ENCODE measurements around the gene RAB35.

The RAB35 gene

GRCh38 chr12:120116441-120116791 lies at the start of gene RAB35:
Gene RAB35 (minus strand): TSS chr12:120116753. CDS start chr12:120116650, 103 bp downstream.
- peak within 1 kb of the TSS; percentile 92 for H3K27ac ChIP-seq
- TF ChIP-seq CTCF (conservative IDR thresholded peaks at IDR 0.05) (no peak), ZFX (IDR thresholded peaks at IDR 0.05) (0 out of 2 replicates have a peak, but pooled peaks have one; percentile 27)

GRCh38 chr12:120164293-120164692 lies 47.7 kb upstream of the RAB35 start:
- no peak overlapping the region for H3K27ac ChIP-seq
- TF ChIP-seq CTCF (conservative IDR thresholded peaks at IDR 0.05) (no peak), ZFX (IDR thresholded peaks at IDR 0.05) (no peak)

DNA sequence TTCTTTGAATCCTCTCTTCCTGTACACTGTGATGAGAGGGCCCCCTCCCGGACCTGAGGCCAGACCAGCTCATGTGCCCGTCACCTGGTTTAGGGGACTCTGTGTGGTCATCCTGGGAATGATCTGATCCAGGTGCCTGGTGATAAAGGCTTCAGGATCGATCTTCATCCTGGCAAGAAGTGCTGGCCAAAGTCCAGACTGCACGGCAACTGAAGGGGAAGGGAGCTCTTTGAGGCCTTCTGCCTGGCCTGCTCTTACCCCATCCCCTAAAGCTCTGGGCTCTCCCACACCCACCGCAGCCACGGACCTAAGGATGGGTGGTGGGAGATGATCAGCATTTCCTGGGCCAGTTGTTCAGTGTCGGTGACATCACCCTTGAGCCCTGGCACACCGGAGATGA lies 46.2 kb upstream of the RAB35 start:
- no peak overlapping the region for H3K27ac ChIP-seq
- no peak for TF ChIP-seq CTCF (conservative IDR thresholded peaks at IDR 0.05)

DNA sequence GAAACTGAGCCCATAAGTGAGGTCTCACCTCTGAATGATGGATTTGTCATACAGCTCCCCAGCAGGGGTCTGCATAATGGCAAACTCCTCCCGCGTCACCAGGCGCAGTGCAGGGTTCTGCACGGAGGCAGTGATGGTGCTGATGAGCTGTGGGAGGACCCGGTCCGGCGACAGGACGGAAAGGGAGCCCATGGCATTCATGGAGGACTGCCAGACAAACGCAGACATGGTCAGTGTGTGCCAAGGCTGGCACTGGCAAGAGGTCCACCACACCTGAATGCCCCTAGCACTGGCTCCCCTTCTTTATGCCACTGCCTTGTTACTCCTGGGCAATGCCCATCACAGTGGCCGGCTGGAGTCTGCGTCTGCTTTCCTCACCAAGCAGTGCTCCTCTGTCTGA lies 45.3 kb upstream of the RAB35 start:
- no peak overlapping the region for H3K27ac ChIP-seq
- TF ChIP-seq CTCF (conservative IDR thresholded peaks at IDR 0.05) (no peak), ZFX (IDR thresholded peaks at IDR 0.05) (no peak)

DNA sequence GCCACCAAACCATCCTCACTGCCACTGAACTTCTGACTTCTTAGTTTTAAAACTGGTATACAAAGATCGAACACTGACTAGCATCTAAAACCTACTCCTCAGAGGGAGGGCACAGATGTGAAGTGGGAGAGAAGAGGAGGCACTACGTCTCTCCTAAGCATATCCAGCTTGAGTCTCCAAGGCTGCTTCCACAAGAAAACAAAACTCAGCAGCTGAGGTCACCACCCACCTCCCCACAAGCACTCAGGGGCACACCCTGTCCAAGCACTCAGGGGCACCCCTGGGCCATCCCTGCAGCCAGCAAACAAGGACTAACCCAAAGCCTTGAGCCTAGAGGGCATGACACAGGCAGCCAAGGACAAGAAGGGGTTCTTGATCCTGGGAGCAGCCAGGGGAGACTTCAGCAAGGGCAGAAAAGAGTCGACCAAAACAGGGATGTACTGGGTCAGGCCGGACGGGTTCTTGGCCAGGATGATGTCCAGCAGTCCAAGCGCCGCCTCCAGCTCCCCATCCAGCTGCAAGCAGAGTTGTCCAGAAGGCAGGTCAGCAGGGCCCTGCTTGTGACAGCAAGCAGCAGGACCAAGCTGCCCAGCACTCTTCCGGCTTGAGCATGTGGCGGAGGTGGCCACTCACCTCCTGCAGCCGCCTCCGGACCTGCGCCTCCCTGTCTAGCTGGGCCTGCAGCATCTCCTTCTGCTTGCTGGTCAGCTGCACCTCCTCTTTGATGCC lies 43.1 kb upstream of the RAB35 start:
- H3K27ac ChIP-seq: no peak overlapping the region
- no peak for TF ChIP-seq CTCF (conservative IDR thresholded peaks at IDR 0.05)
- TF ChIP-seq ZFX (IDR thresholded peaks at IDR 0.05): no peak

DNA sequence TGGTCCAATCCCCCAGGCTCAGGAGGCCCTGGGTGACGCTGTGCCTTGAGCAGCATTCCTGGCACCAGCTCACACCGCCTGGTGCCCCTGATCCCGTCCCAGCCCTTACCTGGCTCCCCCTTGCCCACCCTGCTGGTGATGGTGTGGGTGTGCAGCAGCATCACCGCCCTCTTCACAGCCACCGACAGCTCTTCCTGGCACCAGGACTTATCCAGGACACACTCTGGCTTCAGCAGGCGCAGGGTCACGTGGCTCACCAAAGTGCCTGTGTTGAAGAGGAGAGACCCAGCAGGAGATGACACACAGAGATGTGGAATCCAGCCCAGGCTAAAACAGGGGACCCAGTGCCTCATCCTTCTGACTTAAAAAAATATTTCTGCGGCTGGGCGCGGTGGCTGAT lies 41.8 kb upstream of the RAB35 start:
- no peak for TF ChIP-seq CTCF (conservative IDR thresholded peaks at IDR 0.05)
- TF ChIP-seq ZFX (IDR thresholded peaks at IDR 0.05): no peak
- no peak overlapping the region for H3K27ac ChIP-seq

DNA sequence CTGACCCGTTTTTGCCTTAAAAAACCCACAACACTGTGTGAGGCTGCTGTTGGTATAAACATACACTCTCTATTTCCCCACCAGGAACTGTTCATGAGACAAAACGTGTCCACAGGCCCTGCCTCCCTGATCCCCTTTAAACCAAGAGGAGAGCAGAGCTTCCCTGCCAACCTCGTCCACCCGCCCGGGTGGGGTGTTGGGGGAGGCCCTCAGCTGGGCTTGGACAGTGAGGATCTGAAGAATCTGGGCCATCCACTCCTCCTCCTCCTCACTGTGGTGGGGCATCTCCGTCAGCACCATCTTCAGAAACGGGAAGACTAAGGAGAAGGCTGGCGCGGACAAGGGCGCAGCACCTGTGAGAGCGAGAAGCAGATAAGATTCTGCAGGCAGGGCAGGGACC lies 41.1 kb upstream of the RAB35 start:
- TF ChIP-seq CTCF (conservative IDR thresholded peaks at IDR 0.05) (no peak), ZFX (IDR thresholded peaks at IDR 0.05) (no peak)

More for the DNA sequence above, 41.1 kb upstream of the RAB35 start:
- no peak overlapping the region for H3K27ac ChIP-seq

Measured in C4-2B (cell line).